ENCODE results near the gene FGB.
"Not testable (repeated sequence)": the region's sequence is repeated elsewhere in the genome, so short reads cannot be mapped to it uniquely, and the experiment has no call there.

FGB gene

GRCh38 chr4:154566639-154567204 lies 3.9 kb downstream of the FGB start:
- no peak for DNase-seq

- no peak for DNase-seq
These were observed 6.2 kb downstream of the FGB start for GRCh38 chr4:154569028-154569427.

DNA sequence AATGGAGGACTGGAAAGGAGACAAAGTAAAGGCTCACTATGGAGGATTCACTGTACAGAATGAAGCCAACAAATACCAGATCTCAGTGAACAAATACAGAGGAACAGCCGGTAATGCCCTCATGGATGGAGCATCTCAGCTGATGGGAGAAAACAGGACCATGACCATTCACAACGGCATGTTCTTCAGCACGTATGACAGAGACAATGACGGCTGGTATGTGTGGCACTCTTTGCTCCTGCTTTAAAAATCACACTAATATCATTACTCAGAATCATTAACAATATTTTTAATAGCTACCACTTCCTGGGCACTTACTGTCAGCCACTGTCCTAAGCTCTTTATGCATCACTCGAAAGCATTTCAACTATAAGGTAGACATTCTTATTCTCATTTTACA lies 6.8 kb downstream of the FGB start:
- DNase-seq = no peak

DNA sequence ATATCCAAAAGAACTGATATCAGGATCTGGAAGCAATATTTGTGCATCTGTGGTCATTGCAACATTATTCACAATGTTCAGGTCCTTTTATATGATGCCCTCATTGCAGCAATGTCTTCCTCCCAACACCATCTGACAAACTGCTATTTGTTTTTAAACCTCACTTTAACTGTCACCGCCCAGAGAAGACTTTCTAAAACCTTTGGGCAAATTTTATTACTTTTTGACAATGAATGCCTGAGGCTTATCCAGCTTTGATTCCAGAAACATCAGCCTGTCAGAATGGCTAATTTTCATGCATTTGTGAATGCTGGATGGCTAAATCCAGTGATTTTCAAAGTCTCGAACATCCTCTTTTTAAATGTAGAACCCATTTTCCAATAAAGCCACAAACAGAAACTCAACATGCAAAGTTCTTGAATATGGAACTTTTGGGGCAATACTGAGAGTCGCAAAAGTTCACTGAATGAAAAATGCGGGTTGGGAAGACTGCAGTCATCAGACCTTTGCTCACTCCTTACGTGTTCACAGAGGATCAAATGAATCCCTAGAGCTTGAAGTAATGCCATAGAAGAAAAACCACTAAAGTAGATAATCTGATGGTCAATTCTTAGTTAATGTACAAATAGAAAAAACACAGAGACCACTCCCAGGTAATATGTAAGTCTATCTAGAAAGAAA lies 10.5 kb downstream of the FGB start:
- no peak for DNase-seq

- no peak for DNase-seq
These were observed 11.5 kb downstream of the FGB start for GRCh38 chr4:154574311-154574710.

- DNase-seq = no peak
These were observed 14.5 kb downstream of the FGB start for GRCh38 chr4:154577324-154577723.

- no peak for DNase-seq
These were observed 16.1 kb downstream of the FGB start for GRCh38 chr4:154578919-154579318.

GRCh38 chr4:154579927-154580326 lies 17.1 kb downstream of the FGB start:
- DNase-seq = no peak

DNA sequence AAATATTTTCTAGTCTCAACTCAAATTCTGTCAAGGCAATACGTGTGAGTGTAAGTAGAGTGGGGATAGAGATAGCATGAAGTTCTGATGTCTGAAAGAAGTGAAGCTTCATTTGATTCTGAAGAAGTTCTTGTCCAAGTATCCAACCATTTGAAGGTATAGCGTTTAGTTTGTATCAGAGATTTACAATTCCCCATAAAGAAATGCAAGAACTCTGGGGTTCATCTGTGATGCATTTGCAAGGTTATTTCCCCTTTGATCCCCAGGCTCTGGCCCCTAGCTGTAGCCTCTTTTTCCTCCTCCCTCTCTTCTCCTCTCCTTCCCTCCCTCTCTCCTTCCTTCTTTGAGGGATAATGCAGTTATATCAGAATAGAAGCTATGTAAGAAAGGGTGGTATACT lies 19.9 kb downstream of the FGB start:
- DNase-seq = no peak

GRCh38 chr4:154583230-154583629 lies 20.4 kb downstream of the FGB start:
- DNase-seq = no peak

GRCh38 chr4:154583677-154584076 lies 20.9 kb downstream of the FGB start:
- no peak for DNase-seq

- DNase-seq = no peak
These were observed 21.4 kb downstream of the FGB start for GRCh38 chr4:154584259-154584658.

DNA sequence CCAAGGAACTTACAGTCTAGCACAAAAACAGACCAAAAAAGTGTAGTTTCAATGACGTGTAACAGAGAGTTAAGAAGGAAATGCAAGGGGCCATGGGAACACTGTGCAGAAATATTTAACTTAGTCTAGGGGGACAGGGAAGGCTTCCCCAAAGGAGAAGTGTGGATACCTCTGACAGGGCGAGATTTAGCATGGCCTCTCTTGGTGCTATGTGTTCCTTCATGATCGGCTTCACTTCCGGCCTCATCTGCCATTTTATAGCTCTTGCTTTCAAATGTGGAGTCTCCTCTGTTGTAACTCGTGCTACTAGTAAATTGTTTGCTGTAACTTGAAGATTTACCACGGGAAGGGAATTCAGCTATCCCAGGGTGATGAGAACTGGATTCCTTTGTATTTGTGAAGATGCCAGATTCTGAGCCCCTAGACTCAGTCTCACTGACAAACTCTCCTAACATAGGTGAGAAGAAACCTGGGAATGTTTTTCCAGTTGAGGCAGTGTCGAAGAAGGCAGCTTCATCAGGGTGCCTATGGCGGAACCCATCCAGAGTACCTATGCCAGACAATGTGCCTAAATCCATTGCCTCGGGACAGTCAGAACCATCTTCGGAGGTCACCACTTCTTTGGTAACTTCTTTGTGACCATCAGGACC lies 22.7 kb downstream of the FGB start:
- DNase-seq = no peak

DNA sequence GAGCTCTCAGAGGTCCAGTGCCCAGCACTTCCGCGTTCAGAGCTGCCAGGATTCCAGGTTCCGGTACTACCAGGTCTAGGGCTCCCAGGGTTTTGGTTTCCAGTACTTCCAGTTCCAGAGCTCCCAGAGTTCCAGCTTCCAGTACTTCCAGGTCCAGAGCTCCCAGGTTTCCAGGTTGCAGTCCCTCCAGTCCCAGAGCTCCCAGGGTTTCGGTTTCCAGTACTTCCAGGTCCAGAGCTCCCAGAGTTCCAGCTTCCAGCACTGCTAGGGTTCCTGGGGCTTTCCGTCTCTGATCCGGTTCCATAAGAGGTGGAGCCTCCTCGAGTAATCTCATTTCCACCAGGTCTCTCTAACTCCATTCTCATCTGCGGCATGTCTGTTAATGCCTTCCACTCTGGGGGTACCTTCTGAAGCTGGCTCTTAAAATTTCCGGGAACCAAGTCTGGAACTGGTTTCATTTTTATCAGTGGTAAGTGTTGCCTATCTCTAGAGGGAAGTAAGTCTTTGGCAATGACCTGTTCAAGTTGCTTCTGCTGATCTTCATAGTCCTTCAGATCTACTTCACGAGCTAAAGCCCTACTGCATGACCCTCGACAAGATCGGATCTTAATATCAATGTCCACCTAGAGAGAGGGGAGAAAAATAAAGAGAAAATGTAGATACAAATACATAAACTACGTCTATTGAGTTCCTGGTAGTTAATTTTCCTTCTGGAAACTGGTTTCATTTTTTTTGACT lies 23.7 kb downstream of the FGB start:
- DNase-seq = no peak

- no peak for DNase-seq
These were observed 25.4 kb downstream of the FGB start for GRCh38 chr4:154588198-154588597.

GRCh38 chr4:154589296-154590197 lies 26.7 kb downstream of the FGB start:
- DNase-seq = no peak

DNA sequence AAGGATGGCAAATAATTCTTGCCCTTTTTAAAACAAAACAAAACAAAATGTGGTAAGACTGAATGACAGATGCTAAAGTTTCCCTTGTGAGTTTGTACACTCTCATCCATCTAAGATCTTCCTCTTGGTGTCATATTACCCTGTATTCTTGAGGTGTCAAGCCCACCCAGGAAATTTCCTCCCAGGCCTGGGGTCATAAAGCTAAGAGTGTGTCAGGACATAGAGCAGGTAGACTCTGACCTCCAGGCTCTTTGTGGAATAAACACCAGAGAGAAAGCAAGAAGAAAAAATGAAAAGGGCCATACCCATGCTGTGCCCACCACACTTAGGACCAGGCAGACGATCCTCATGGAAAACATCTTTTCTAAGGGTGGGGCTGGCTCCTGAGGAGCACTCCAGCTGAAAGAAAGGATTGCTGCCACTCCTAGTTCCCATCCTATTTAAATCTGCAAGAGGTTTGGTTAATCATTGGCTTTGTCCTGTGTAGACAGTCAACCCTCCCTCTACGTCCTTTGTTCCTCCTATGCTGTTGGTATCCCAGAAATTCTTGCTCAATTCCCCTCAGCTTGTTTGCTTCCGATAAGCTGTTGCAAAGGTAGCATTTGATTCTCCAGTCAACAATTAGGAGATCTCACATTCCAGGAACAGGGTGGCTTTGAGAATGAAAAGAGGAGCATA lies 27.7 kb downstream of the FGB start, which contains the start of gene FGA:
FGA (minus strand) TSS at position 414 of the 678 bp plus-strand sequence; CDS start at position 359, 55 bp downstream.
- DNase-seq = no peak

GRCh38 chr4:154591890-154592289 lies 29.1 kb downstream of the FGB start:
- DNase-seq = no peak

DNA sequence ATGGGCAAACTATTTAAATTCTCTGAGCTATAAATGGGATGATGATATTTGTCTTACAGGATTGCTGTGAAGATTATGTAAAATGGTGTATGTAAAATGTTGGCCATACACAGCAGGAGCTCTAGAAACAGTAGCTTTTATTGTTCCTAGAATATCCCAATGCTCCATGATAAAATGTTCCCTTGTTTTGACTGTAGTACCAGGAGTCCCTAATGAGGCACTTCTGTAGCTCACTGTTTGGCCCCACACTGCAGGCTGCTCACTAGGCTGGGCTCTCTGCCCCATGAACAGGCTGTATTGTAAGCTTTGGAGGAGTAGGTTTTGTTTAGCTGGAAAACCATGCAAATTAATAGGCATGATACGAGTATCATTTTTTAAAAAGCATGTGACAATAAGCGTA lies 31.1 kb downstream of the FGB start:
- no peak for DNase-seq

DNA sequence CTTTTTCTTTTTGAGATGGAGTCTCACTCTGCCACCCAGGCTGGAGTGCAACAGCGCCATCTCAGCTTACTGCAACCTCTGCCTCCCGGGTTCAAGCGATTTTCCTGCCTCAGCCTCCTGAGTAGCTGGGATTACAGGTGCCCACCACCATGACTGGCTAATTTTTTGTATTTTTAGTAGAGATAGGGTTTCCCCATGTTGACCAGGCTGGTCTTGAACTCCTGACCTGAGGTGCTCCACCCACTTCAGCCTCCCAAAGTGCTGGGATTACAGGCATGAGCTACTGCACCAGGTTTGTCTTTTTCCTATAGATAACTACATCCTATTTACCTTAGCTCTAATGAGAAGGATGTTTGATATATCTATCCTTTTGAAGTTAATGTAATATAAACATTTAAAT lies 31.5 kb downstream of the FGB start:
- DNase-seq = not testable (repeated sequence)

- DNase-seq = no peak
These were observed 33.0 kb downstream of the FGB start for GRCh38 chr4:154595807-154596206.

- DNase-seq = not testable (repeated sequence)
These were observed 34.5 kb downstream of the FGB start for GRCh38 chr4:154597281-154597680.
